ENCODE results near the gene KBTBD12.

The KBTBD12 gene

DNA sequence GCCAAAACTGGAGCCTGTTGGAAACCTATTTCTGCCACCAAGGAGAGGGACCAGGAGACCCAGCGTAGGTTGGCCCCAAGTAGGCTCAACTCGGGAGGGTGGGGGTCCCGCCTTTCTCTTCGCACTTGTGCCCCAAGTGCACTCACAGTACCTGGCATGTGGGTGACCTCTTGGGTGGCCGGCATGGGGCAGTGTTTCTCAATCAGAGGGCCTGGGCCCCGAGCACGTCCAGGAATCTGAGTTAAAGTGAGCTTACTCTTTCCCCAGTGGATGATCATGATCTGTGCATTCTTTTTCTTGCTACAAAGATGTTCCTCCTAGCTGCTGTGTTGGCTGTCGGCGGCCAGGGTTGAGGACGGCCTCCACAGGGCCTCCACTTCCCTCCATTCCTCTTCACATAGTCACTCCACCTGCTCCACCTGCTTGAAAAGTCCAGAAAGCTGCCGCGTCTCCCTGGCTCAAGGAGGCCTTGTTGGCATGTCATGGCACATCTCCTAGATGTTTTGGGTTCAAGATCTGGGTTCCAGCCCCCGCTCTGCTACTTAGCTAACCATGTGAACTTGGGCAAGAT is 70.7 kb downstream of the KBTBD12 start:
- DNase-seq (ENCODE audit: low spot score): no peak

DNA sequence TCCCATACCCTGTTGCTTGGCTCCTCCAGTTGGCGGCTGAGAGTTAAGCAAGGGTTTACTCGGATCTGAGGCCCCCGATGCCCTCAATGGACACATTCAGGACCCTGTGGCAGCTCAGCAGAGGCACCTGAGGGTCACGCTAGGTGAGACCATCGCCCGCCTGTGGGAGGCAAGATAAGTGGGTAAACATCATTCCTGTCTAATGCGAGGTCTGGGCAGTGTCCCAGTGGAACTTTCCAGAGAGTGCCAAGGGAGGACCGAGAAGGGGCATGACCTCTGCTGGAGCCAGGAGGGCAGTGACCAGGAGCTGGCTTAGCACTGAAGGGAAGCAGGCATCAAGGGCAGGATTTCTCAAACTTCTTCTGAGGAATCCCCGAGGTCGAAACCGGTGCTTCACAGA is 71.8 kb downstream of the KBTBD12 start:
- DNase-seq (ENCODE audit: low spot score): no peak

DNA sequence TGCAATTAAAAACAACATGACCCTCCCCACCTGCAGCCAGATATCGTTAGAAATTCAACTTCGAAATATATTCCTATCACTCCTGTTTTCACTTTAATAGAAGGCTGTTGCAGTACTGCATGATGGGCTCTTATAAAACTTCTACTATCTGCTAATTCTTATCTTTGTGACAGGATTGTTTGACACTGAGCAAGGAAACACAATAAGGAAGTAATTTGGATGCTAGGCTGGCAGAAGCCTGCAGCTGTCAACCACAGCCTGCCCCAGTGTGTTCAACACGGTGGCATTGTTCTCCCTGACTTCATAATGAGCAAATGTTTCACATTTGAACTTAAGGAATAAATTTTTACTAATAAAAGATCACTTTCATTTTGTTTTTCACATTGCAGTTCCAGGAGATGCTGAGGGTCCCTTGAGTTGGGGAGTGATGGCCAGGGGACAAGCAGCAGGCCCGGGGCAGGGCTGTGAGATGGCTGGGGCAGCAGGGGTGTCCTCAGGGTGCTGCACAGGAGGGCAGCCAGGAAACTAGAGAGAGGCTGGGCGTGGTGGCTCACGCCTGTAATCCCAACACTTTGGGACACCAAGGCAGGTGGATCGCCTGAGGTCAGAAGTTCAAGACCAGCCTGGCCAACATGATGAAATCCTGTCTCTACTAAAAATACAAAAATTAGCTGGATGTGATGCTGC is 72.4 kb downstream of the KBTBD12 start:
- DNase-seq (ENCODE audit: low spot score): no peak

DNA sequence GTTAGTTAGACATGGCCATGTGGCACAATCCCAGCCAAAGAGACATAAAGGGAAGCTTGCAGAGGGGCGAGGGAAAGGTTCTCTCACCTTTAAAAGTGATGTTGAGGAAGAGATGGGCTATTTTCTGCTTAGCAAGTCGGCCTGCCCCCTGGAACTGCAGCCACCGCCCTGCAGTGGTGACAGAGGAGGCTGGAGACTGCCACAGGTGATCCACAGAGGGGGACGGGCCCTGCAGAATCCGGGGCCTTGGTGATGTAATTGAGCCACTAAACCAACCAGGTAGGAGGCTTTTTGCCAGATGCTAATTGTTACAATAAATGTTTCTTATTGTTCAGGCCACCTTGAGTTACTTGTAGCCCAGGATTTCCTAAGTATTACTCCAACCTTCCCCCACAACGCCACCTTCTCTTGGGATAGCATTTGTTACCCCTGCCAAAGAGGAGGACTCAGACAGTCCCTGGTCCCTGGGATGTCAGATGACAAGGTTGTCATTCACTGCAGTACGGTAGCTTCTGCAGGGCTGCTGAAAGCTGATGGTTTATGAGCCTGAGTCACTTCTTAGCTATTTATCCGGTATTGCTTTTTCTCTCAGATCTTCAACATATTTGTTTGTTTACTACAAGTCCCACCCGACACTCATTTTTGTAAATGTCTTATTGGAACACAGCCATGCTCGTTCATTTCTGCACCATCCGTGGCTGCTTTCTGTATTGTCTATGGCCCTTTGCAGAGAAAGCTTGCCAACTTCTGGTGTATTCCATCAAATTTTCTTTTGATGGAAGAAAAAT is 73.9 kb downstream of the KBTBD12 start:
- peak; percentile 79 for DNase-seq (ENCODE audit: low spot score)

DNA sequence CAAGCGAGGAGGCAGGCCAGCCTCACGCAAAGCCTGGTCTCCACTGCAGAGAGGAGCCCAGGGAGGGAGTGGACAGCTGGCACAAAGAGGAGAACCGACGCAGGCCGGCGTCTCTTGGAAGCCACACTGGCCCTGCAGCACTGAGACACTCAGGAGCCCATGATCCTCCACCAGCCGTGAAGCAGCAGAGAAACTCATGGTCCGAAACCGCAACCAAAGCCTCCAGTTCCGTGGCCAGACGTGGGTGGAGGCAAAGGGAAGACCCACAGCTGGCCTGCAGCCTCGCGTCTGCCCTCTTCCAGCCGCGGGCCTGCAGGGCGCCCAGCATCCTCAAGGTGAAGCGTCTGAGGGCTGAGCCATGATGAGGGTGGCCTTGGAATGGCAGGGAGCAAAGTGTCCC is 75.0 kb downstream of the KBTBD12 start:
- DNase-seq (ENCODE audit: low spot score): no peak

DNA sequence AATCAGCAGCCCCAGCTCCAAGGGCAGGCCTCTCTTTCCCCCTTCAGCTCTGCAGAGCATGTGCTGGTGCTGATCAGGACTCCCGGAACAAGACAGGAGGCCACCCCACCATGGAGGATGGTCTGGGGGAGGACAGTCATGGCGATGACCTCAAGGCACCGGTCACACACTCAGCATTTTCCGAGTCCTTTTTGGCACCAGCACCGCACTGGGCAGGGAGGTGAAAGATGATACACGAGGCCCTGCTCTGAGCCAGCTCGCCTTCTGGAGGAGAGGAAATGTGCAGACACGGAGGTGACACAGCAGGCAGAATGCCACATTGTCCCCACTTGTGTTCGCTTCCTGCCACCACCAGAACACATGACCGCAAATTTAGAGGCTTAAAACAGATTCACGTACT is 75.4 kb downstream of the KBTBD12 start:
- DNase-seq (ENCODE audit: low spot score): no peak

DNA sequence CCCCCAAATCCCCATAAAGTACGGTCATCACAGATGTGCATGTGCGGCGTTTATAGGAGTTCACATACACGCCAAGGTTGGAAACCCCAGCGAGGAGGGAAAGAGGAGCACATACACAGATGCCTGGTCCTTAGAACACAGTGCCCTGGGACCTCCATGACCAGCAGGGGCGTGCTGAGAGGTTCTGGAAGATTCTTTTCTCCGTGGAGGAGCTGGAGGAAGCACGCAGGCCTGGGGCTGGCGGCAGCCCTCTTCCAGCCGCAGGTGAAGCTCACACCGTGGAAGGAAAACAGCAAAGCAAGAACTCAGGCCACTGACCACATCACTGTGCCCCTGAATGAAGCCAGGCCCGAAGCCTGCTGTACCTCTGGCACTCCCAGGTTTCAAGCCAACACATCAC is 76.2 kb downstream of the KBTBD12 start:
- no peak for DNase-seq (ENCODE audit: low spot score)

DNA sequence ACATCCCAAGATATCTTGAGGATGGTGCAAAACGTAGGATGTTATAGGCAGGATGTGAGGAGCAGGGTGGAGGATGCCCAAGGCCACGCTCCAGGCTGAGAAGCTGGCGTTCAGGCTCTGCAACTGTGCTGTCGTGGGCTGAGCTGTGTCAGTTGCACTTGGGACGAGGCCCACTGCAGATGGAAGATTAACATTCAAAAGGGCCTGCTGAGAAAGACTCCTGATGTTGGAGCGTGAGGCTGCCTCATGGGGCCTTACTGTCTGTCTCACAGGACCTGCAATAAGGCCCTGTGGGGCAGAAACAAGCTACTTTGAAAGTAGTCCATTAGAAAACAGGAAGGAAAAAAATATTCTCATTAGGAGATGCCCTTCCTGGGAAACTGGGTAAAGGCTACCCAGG is 76.6 kb downstream of the KBTBD12 start:
- DNase-seq (ENCODE audit: low spot score): no peak

DNA sequence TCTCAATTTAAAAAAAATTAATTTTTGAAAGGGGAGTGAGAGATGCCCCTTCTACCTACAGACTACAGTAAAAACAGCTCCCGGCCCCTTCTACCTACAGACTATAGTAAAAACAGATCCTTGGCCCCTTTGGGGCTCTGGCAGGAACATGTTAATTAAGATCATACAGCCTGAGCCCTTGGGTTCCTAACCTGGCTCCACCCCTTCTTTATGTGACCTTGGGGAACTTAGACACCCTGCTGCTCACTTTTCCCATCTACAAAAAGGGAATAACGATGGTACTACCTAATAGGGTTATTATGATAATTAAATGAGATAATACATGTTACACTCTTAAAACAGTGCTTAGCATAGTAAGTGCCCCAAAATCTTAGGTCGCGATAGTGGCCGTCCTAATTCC is 77.1 kb downstream of the KBTBD12 start:
- no peak for DNase-seq (ENCODE audit: low spot score)

DNA sequence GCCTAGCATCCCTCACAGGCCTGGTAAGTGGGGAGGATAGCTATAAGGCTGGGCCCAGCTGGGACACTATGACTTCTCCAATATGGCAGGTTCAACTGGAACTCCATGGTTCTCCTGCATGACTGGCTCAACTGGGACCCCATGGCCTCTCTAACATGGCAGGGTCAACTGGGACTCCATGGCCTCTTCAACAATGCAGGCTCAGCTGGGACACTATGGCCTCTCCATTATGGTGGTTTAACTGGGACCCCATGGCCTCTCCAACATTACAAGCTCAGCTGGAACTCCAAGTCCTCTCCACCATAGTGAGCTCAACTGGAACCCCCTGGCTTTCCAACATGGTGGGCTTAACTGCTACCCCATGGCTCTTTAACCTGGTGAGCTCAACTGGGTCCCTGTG is 79.0 kb downstream of the KBTBD12 start:
- DNase-seq (ENCODE audit: low spot score): no peak

DNA sequence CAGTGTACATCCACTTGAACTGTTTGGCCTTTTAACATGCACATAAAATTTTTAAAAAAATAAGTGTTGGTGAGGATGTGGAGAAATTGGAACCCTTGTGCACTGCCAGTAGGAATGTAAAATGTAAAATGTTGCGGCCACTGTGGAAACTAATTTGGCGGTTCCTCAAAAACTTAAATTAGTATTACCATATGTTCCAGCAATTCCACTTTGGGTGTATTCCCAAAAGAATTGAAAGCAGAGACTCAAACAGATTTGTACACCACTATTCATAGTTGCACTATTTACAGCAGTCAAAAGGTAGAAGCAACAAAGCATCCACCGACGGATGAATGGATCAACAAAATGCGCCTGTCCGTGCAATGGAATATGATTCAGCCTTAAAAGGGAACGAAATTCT is 82.0 kb downstream of the KBTBD12 start:
- no peak for DNase-seq (ENCODE audit: low spot score)

DNA sequence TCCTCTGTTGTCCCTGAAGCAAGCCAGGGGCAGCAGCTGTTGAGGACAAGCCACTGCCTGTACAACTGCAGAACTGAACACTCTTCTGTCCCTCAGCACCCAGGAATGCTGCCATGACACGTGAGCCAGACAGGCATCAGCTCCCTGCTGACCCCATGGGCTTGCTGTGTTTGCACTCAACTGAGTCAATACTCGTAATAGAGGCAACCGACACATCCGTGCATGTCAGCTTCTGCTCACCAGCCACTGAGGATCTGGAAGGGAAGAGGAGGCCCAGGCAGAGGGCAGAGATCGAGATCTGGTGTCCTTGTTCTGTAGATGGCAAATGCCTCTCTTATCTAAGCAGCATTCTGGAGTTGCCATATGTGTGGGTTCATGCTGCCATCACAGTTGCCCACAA is 82.9 kb downstream of the KBTBD12 start:
- no peak for DNase-seq (ENCODE audit: low spot score)

DNA sequence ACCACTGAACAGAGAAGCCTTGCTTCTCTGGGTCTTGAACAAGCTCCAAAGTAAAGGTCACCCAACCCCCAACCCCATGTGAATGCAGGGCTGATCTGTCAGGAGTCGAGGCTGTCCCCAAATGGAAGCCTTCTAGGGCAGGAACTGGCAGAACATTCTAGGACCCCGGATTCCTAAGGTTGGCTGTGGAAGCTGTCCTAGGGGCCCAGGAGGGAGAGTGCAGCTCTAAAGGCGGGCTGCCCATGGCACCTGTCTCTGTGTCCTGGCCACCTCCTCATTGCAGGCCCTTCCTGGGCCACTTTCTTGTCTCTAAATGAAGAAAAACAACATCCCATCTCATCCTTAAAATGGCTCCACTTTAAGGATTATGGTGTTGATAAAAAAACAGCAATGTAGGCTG is 83.6 kb downstream of the KBTBD12 start:
- no peak for DNase-seq (ENCODE audit: low spot score)

DNA sequence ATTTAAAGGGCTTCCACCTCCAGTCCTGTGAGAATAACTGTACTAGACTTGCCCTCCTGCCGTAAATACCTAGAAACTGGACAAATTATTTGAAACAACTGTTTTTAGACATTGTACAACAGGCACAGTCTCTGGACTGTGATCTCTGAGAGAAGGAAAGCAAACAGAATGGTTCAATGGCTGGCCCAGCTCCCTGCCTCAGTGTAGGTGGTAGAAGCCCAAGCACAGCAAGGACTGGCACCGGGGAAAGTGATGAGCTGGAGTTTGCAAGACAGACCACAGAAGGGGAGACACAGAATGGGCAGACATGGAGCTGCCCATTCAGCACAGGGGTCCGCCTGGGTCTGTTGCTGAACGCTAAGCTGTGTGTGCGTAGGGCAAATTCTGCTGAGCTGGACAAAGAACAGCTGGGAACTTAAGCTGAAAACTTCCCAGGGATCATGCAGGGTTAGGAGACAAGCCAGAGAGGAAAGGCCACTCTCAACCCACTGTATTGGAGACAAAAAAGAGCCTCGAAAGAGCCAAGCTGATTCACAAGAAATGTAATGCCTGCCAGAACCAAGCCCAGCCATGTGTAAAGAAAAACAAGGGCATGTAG is 84.6 kb downstream of the KBTBD12 start:
- no peak for DNase-seq (ENCODE audit: low spot score)

DNA sequence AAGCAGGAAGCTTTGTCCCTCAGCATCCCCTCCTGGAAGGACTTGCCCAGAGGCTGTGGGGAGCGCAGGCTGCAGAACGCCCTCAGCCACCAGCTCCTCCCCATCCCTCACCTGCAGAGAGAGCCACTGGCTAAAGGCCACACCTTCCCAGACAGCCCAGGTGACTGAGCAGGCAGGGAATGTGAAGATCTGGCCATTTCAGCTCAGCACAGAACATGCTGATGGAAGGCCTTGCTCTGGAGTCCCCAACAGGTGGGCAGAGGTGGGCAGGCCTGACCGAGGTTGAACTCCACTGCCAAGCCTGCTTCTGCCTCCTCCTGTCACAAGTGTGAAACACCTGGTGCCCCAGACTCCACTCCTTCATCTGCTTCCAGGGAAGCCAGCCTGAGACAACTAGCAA is 86.5 kb downstream of the KBTBD12 start:
- peak; percentile 7 for DNase-seq (ENCODE audit: low spot score)

DNA sequence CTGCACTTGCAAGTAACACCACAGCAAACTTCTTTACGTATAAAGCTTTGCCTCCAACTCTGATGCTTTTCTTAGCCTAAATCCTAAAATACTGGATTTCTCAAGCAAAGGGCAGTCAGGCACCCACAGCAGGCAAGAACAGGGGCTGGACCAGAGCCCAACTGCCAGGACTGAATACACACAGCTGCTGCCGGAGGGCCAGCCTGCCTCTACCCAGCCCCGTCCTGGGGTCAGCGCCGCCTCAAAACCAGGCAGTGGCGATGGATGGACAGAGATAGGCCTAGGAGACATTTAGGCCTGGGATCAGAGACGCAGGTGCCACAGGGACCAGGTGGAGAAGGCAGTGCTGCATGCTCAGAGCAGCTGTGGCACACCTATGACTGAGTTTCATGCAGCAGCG is 89.6 kb downstream of the KBTBD12 start:
- no peak for DNase-seq (ENCODE audit: low spot score)

DNA sequence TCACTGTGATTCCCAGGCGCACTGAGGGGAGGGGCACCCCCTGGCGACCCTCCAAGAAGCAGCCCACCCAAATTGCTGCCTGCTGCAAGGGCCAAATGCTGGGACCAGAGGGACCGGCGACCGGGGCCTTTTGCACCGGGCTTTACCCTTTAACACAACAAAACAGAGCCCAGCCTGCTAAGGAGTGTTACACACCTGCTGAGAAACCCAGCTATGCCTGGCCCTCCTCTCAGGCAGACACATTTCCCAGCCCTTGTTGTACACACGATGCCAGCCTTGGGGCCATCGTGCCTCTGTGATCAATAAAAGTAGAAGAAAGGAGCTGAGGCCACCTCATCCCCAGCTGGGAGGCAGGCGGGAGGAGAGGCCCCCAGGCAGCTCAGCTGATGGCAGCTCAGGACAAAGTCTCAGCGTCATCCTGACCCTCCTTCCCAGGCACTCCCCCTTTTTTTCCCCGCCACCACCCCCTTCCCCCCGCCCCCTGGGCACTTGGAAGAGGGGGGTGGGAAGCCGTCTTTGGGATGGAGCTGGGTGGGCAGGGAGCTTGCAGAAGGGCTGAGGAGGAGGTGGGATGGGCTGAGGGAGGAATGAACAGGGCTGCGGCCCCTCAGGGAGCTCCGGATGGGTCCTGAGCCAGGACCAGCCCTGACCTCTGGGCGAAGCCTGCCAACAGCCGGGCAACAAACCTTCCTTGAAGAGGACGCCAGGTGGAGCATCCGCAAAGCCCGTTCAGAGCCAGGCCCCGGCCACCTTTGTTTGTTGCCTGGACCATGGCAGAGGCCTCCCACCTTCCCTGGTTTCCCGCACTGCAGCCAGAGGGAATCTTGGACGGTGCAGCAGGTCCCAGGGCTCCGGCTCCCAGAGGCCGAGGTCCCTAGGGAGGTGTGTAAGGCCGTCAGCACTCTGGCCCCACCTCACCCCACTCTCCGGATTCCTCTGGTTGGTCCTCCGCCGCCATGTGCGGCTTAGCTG is 91.3 kb downstream of the KBTBD12 start:
- no peak for DNase-seq (ENCODE audit: low spot score)

DNA sequence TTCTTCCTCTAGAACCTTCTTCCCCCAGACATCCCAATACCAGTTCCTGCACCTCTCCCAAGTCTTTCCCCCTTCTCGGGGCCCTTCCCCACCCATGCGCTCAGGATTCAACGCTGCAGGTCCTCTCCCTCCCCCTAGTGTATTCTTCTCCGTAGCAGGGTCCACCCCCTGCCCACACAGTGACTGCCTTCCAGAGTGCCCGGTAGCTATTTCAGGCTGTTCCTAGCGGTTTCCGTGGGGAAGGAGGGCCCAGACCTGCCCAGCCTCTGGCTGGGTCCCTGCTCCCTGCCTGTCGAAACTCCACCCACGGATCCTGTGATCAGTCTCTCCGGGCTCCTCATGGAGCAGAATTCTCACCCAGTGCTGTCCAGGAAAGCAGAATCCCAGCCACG is 92.0 kb downstream of the KBTBD12 start:
- no peak for DNase-seq (ENCODE audit: low spot score)

DNA sequence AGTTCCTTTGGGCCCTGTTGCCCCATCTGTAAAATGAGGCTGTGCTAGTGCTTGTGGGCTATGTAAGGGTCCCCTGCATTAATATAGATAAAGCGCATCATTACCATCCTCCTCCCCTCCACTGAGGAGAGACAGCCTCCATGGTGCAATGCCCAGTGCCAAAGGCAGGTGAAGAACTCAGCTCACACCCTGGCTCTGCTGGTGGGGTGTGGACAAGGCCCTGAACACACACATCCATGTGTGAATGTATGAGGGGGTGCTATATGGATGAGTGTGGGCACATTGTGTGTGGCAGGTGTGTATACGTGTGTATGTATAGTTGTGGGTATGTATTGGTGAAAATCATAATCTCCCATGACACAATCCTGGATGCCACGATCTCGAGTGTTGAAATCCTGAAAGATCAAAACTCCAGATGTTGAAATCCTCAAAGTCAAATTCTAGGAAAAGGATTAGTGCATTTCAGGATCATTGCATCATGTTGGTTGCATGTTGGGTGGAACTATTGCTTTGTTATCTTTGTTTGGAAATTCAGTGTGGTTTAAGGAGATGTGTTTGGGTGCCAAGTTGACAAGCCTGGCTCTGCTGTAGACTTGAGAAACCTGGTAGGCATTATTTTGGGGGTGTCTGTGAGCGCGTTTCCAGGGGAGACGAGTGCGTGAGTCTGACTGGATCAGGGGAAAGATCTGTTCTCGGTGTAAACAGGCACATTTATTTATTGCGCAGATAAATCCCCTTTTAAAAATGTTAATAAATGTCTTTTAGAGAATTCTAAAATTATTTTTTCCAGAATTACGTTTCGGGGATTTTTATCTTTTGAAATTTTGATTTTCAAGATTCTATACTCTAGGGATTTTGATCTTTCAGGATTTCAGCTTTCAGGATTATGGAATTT is 95.2 kb downstream of the KBTBD12 start:
- DNase-seq (ENCODE audit: low spot score): peak; percentile 51

DNA sequence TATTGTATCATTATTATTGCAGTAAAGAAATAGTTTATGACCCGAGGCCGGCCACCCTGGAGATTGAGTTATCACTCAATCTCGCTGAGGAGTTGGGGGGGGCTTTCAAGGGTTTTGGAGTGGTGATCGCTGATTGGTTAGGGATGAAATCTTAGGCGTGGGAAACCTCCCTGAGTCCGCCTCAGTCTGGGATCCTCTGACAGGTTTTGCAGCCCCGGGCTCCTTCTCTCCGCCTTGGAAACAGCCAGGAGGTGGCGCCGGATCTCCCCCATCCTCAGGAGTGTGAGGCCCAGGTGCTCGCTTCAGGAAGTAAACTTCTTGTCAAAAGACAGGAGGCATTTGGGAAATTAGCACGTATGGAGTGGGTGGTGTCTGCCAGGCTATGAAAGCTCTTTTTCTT is 96.1 kb downstream of the KBTBD12 start:
- DNase-seq (ENCODE audit: low spot score): peak; percentile 28

DNA sequence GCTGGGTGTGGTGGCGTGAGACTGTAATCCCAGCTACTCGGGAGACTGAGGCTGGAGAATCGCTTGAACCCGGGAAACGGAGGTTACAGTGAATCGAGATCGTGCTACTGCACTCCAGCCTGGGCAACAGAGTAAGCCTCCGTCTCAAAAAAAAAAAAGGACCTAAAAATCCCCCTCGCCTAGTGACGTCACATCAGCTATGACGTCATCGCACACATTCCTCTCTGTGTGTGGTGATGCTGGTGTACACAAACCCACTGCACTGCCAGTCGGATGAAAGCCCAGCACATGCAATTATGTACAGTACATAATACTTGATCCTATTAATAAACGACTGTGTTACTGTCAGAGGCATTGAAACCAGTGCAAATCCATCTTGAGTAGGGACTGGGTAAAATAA is 97.0 kb downstream of the KBTBD12 start:
- no peak for DNase-seq (ENCODE audit: low spot score)
